Measurements from ENCODE around the gene GOLGA8T. TPM values are rescaled to one million over a fixed set of nuclear protein-coding genes. Genes with fewer than 3 reads are reported as not detected.
A peak's percentile ranks its signal among the peaks of the same experiment; 100 is the strongest.
"Not testable (repeated sequence)": the region's sequence is repeated elsewhere in the genome, so short reads cannot be mapped to it uniquely, and the experiment has no call there.

Gene GOLGA8T
- total and polyA plus RNA-seq, 2 donors (not counting 3 experiments of a cell fraction or from before 2014, with no cell fraction given) = 0.04 TPM; not detected in 1

GRCh38 chr15:30162479-30163357, 27.9 kb downstream of the GOLGA8T start:
- POLR2A ChIA-PET; CTCF ChIA-PET; BruUV-seq (replicated peaks): not testable (repeated sequence)

GRCh38 chr15:30163759-30164158, 28.9 kb downstream of the GOLGA8T start:
- CTCF ChIA-PET; POLR2A ChIA-PET; H3K27me3 ChIP-seq (ENCODE audit: control insufficient read depth in 2 of 2, insufficient read depth in 2 of 2, low read length in 2 of 2): not testable (repeated sequence)

More at GRCh38 chr15:30162479-30163357, 27.9 kb downstream of the GOLGA8T start:
- H3K27me3 ChIP-seq (ENCODE audit: control insufficient read depth in 2 of 2, insufficient read depth in 2 of 2, low read length in 2 of 2); FAIRE-seq; DNase-seq (ENCODE audit: low read depth, low spot score); H3K4me3 ChIP-seq (replicated peaks in 1 of 3; ENCODE audit: insufficient read depth in 1 of 3, low read depth in 1 of 3, low read length in 3 of 3); H3K9me1 ChIP-seq (replicated peaks; ENCODE audit: control insufficient read depth, extremely low read depth, insufficient read depth, low read length); H4K20me1 ChIP-seq (replicated peaks; ENCODE audit: control insufficient read depth, extremely low read depth, insufficient read depth, low read length); H3K4me1 ChIP-seq (ENCODE audit: control insufficient read depth, extremely low read depth, insufficient read depth, low read length); H3K27ac ChIP-seq (ENCODE audit: insufficient read depth, low read depth, low read length); dilution Hi-C loops (cut with MboI; ENCODE audit: extremely low pct_ligation_motif_present, low sequenced_read_pairs); H2AFZ ChIP-seq (ENCODE audit: low read depth, low read length); H3K79me2 ChIP-seq (ENCODE audit: control insufficient read depth, insufficient read depth, low read length); H3K9ac ChIP-seq (replicated peaks; ENCODE audit: extremely low read depth, insufficient read depth, low read length); H3K36me3 ChIP-seq (ENCODE audit: control insufficient read depth in 2 of 2, extremely low read depth in 1 of 2, insufficient read depth in 2 of 2, low read length in 2 of 2); intact Hi-C loops (cut with micrococcal nuclease); H3K4me2 ChIP-seq (ENCODE audit: insufficient read depth, low read length); H3K9me3 ChIP-seq (replicated peaks; ENCODE audit: control insufficient read depth, insufficient read depth, low read length): not testable (repeated sequence)

GRCh38 chr15:30164257-30164656, 29.4 kb downstream of the GOLGA8T start:
- DNase-seq (ENCODE audit: low read depth, low spot score); H4K20me1 ChIP-seq (replicated peaks; ENCODE audit: control insufficient read depth, extremely low read depth, insufficient read depth, low read length); dilution Hi-C loops (cut with MboI; ENCODE audit: extremely low pct_ligation_motif_present, low sequenced_read_pairs); H3K79me2 ChIP-seq (ENCODE audit: control insufficient read depth, insufficient read depth, low read length); BruUV-seq (replicated peaks); H2AFZ ChIP-seq (ENCODE audit: low read depth, low read length); H3K36me3 ChIP-seq (ENCODE audit: control insufficient read depth in 2 of 2, extremely low read depth in 1 of 2, insufficient read depth in 2 of 2, low read length in 2 of 2); H3K4me3 ChIP-seq (replicated peaks in 1 of 3; ENCODE audit: insufficient read depth in 1 of 3, low read depth in 1 of 3, low read length in 3 of 3); H3K27ac ChIP-seq (ENCODE audit: insufficient read depth, low read depth, low read length); H3K9ac ChIP-seq (replicated peaks; ENCODE audit: extremely low read depth, insufficient read depth, low read length); H3K4me1 ChIP-seq (ENCODE audit: control insufficient read depth, extremely low read depth, insufficient read depth, low read length); H3K9me1 ChIP-seq (replicated peaks; ENCODE audit: control insufficient read depth, extremely low read depth, insufficient read depth, low read length); H3K9me3 ChIP-seq (replicated peaks; ENCODE audit: control insufficient read depth, insufficient read depth, low read length); H3K4me2 ChIP-seq (ENCODE audit: insufficient read depth, low read length); H3K27me3 ChIP-seq (ENCODE audit: control insufficient read depth in 2 of 2, insufficient read depth in 2 of 2, low read length in 2 of 2); POLR2A ChIA-PET; CTCF ChIA-PET; intact Hi-C loops (cut with micrococcal nuclease): not testable (repeated sequence)
- FAIRE-seq = peak; percentile 86

More at GRCh38 chr15:30163759-30164158, 28.9 kb downstream of the GOLGA8T start:
- FAIRE-seq; BruUV-seq (replicated peaks); intact Hi-C loops (cut with micrococcal nuclease); H3K4me1 ChIP-seq (ENCODE audit: control insufficient read depth, extremely low read depth, insufficient read depth, low read length); H2AFZ ChIP-seq (ENCODE audit: low read depth, low read length); H3K27ac ChIP-seq (ENCODE audit: insufficient read depth, low read depth, low read length); dilution Hi-C loops (cut with MboI; ENCODE audit: extremely low pct_ligation_motif_present, low sequenced_read_pairs); H4K20me1 ChIP-seq (replicated peaks; ENCODE audit: control insufficient read depth, extremely low read depth, insufficient read depth, low read length); H3K36me3 ChIP-seq (ENCODE audit: control insufficient read depth in 2 of 2, extremely low read depth in 1 of 2, insufficient read depth in 2 of 2, low read length in 2 of 2); DNase-seq (ENCODE audit: low read depth, low spot score); H3K9ac ChIP-seq (replicated peaks; ENCODE audit: extremely low read depth, insufficient read depth, low read length); H3K4me2 ChIP-seq (ENCODE audit: insufficient read depth, low read length); H3K9me1 ChIP-seq (replicated peaks; ENCODE audit: control insufficient read depth, extremely low read depth, insufficient read depth, low read length); H3K79me2 ChIP-seq (ENCODE audit: control insufficient read depth, insufficient read depth, low read length); H3K9me3 ChIP-seq (replicated peaks; ENCODE audit: control insufficient read depth, insufficient read depth, low read length); H3K4me3 ChIP-seq (replicated peaks in 1 of 3; ENCODE audit: insufficient read depth in 1 of 3, low read depth in 1 of 3, low read length in 3 of 3): not testable (repeated sequence)

DNA sequence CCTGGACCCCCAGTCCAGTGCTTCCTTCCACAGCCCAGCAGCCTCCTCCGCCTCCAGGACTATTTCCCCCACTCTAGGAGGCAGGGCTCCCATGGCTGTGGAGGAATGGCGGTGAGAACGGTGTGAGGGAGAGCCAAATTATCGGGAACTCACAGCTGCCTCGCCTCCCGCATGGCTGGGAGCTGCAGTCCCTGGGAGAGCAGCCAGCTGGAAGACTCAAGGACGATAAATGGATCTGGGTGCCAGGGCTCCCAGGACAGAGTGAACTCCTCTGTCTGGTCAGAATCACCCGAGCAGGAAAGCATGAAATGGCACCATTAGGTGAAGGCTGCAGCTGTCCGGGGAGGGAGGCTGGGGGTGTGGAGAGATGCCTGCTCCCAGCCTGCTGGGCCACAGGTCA, 32.6 kb downstream of the GOLGA8T start:
- H3K36me3 ChIP-seq (ENCODE audit: control insufficient read depth in 2 of 2, extremely low read depth in 1 of 2, insufficient read depth in 2 of 2, low read length in 2 of 2); H3K9me1 ChIP-seq (replicated peaks; ENCODE audit: control insufficient read depth, extremely low read depth, insufficient read depth, low read length); POLR2A ChIA-PET; H3K9me3 ChIP-seq (replicated peaks; ENCODE audit: control insufficient read depth, insufficient read depth, low read length); dilution Hi-C loops (cut with MboI; ENCODE audit: extremely low pct_ligation_motif_present, low sequenced_read_pairs); H3K27ac ChIP-seq (ENCODE audit: insufficient read depth, low read depth, low read length); DNase-seq (ENCODE audit: low read depth, low spot score); H4K20me1 ChIP-seq (replicated peaks; ENCODE audit: control insufficient read depth, extremely low read depth, insufficient read depth, low read length); FAIRE-seq; H3K4me1 ChIP-seq (ENCODE audit: control insufficient read depth, extremely low read depth, insufficient read depth, low read length); BruUV-seq (replicated peaks); intact Hi-C loops (cut with micrococcal nuclease); H3K4me2 ChIP-seq (ENCODE audit: insufficient read depth, low read length); H3K4me3 ChIP-seq (replicated peaks in 1 of 3; ENCODE audit: insufficient read depth in 1 of 3, low read depth in 1 of 3, low read length in 3 of 3); H3K27me3 ChIP-seq (ENCODE audit: control insufficient read depth in 2 of 2, insufficient read depth in 2 of 2, low read length in 2 of 2); H3K9ac ChIP-seq (replicated peaks; ENCODE audit: extremely low read depth, insufficient read depth, low read length); H3K79me2 ChIP-seq (ENCODE audit: control insufficient read depth, insufficient read depth, low read length); H2AFZ ChIP-seq (ENCODE audit: low read depth, low read length); CTCF ChIA-PET: not testable (repeated sequence)
